Hippocampal formation (tissue), 2 donors: ENCODE measurements around the gene KCNQ1.

Source experiments
- DNase-seq, 2 donors: peaks; one replicate each; lab custom pipeline; 2025; lab: John Stamatoyannopoulos, UW

KCNQ1 gene

GRCh38 chr11:2565447-2566222, 120.8 kb downstream of the KCNQ1 start:
- DNase-seq, result no peak

- no peak for DNase-seq
Measured at GRCh38 chr11:2566223-2567025, 121.6 kb downstream of the KCNQ1 start.

- DNase-seq, result no peak
Measured at GRCh38 chr11:2567026-2567671, 122.3 kb downstream of the KCNQ1 start.

- no peak for DNase-seq
Measured at GRCh38 chr11:2569321-2569721, 124.5 kb downstream of the KCNQ1 start.

- no peak for DNase-seq
Measured at GRCh38 chr11:2569731-2570210, 125.0 kb downstream of the KCNQ1 start.

GRCh38 chr11:2570211-2570811, 125.5 kb downstream of the KCNQ1 start:
- DNase-seq, result no peak

- DNase-seq, result no peak
Measured at GRCh38 chr11:2570841-2571597, 126.2 kb downstream of the KCNQ1 start.

- no peak for DNase-seq
Measured at GRCh38 chr11:2571598-2572281, 126.9 kb downstream of the KCNQ1 start.

GRCh38 chr11:2572491-2573239, 127.9 kb downstream of the KCNQ1 start:
- DNase-seq, result no peak

- no peak for DNase-seq
Measured at GRCh38 chr11:2573240-2574042, 128.6 kb downstream of the KCNQ1 start.

GRCh38 chr11:2574043-2574552, 129.3 kb downstream of the KCNQ1 start:
- no peak for DNase-seq

GRCh38 chr11:2574553-2575535, 130.0 kb downstream of the KCNQ1 start:
- peak; percentile 13 to 52 for DNase-seq

- DNase-seq, result no peak
Measured at GRCh38 chr11:2575591-2576051, 130.8 kb downstream of the KCNQ1 start.

GRCh38 chr11:2576111-2576510, 131.3 kb downstream of the KCNQ1 start:
- DNase-seq, result no peak

GRCh38 chr11:2576549-2576948, 131.7 kb downstream of the KCNQ1 start:
- no peak for DNase-seq

GRCh38 chr11:2577031-2577990, 132.5 kb downstream of the KCNQ1 start:
- no peak for DNase-seq
